Measurements from ENCODE around the gene ADAMTS17. TPM values are rescaled to one million over a fixed set of nuclear protein-coding genes. Genes with fewer than 3 reads are reported as not detected.
A peak's percentile ranks its signal among the peaks of the same experiment; 100 is the strongest.

ADAMTS17 gene
- total RNA-seq, 1 donor from 2014 or later = 1.5 TPM

GRCh38 chr15:100350434-100351226 lies 8.9 kb upstream of the ADAMTS17 start:
- Mint-ChIP-seq H3K36me3 (ENCODE audit: unreplicated experiment) (no peaks in the 10 kb centered on the region), H3K9me3 (ENCODE audit: unreplicated experiment) (no peaks in the 10 kb centered on the region), H3K27me3 (ENCODE audit: unreplicated experiment) (peaks cover 7% of the 10 kb centered on the region), H3K27ac (ENCODE audit: unreplicated experiment) (no peak overlapping the region), H3K4me3 (ENCODE audit: unreplicated experiment) (peak overlapping the region; percentile 81), H3K4me1 (ENCODE audit: unreplicated experiment) (peaks cover 9% of the 10 kb centered on the region)
- no peak for DNase-seq (ENCODE audit: extremely low spot score, unreplicated experiment)
- no peak for TF ChIP-seq CTCF (IDR thresholded peaks at IDR 0.05)

- peak; percentile 94 for DNase-seq (ENCODE audit: extremely low spot score, unreplicated experiment)
- Mint-ChIP-seq H3K4me1 (ENCODE audit: unreplicated experiment) (peaks cover 9% of the 10 kb centered on the region), H3K27ac (ENCODE audit: unreplicated experiment) (peak overlapping the region; percentile 85), H3K27me3 (ENCODE audit: unreplicated experiment) (peaks cover 11% of the 10 kb centered on the region), H3K9me3 (ENCODE audit: unreplicated experiment) (no peaks in the 10 kb centered on the region), H3K4me3 (ENCODE audit: unreplicated experiment) (peak overlapping the region; percentile 81), H3K36me3 (ENCODE audit: unreplicated experiment) (no peaks in the 10 kb centered on the region)
- TF ChIP-seq CTCF (IDR thresholded peaks at IDR 0.05) = peak; percentile 66
Measured at GRCh38 chr15:100349696-100350433, 8.1 kb upstream of the ADAMTS17 start.

- H3K36me3 Mint-ChIP-seq (ENCODE audit: unreplicated experiment) = no peaks in the 10 kb centered on the region
- TF ChIP-seq CTCF (IDR thresholded peaks at IDR 0.05) = no peak
- DNase-seq (ENCODE audit: extremely low spot score, unreplicated experiment) = no peak
- H3K4me3 Mint-ChIP-seq (ENCODE audit: unreplicated experiment) = peak overlapping the region; percentile 81
- peaks cover 9% of the 10 kb centered on the region for H3K4me1 Mint-ChIP-seq (ENCODE audit: unreplicated experiment)
- H3K27ac Mint-ChIP-seq (ENCODE audit: unreplicated experiment) = no peak overlapping the region
- no peaks in the 10 kb centered on the region for H3K9me3 Mint-ChIP-seq (ENCODE audit: unreplicated experiment)
- peaks cover 17% of the 10 kb centered on the region for H3K27me3 Mint-ChIP-seq (ENCODE audit: unreplicated experiment)
Measured at GRCh38 chr15:100349321-100349695, 7.5 kb upstream of the ADAMTS17 start.

- H3K27ac Mint-ChIP-seq (ENCODE audit: unreplicated experiment) = no peak overlapping the region
- no peak overlapping the region for H3K4me3 Mint-ChIP-seq (ENCODE audit: unreplicated experiment)
- DNase-seq (ENCODE audit: extremely low spot score, unreplicated experiment) = no peak
- no peaks in the 10 kb centered on the region for H3K36me3 Mint-ChIP-seq (ENCODE audit: unreplicated experiment)
- H3K27me3 Mint-ChIP-seq (ENCODE audit: unreplicated experiment) = peaks cover 21% of the 10 kb centered on the region
- peaks cover 9% of the 10 kb centered on the region for H3K4me1 Mint-ChIP-seq (ENCODE audit: unreplicated experiment)
- no peaks in the 10 kb centered on the region for H3K9me3 Mint-ChIP-seq (ENCODE audit: unreplicated experiment)
- no peak for TF ChIP-seq CTCF (IDR thresholded peaks at IDR 0.05)
Measured at GRCh38 chr15:100348578-100348977, 6.8 kb upstream of the ADAMTS17 start.

GRCh38 chr15:100346866-100347512 lies 5.2 kb upstream of the ADAMTS17 start:
- DNase-seq (ENCODE audit: extremely low spot score, unreplicated experiment) = no peak

More at GRCh38 chr15:100346866-100347512, 5.2 kb upstream of the ADAMTS17 start:
- Mint-ChIP-seq H3K27ac (ENCODE audit: unreplicated experiment) (no peak overlapping the region), H3K27me3 (ENCODE audit: unreplicated experiment) (peaks cover 27% of the 10 kb centered on the region), H3K36me3 (ENCODE audit: unreplicated experiment) (no peaks in the 10 kb centered on the region), H3K9me3 (ENCODE audit: unreplicated experiment) (no peaks in the 10 kb centered on the region), H3K4me3 (ENCODE audit: unreplicated experiment) (no peak overlapping the region), H3K4me1 (ENCODE audit: unreplicated experiment) (peaks cover 9% of the 10 kb centered on the region)
- no peak for TF ChIP-seq CTCF (IDR thresholded peaks at IDR 0.05)

Measured in osteocyte (in vitro differentiated cells).